Esophagus squamous epithelium (tissue), 5 donors: Measurements from ENCODE around the gene MYH14. TPM values are rescaled to one million over a fixed set of nuclear protein-coding genes. Genes with fewer than 3 reads are reported as not detected.

Experiments
- DNase-seq: peaks from one replicate; lab custom pipeline; 2025; lab: John Stamatoyannopoulos, UW
- H3K27ac ChIP-seq, 4 donors: fragments of 200-600 bp; sonication (generic); one replicate each; pipeline ENCODE4 v1.5.1; 2016 to 2019; ENCODE audit warnings: mild to moderate bottlenecking in 1 of 4
- H3K27me3 ChIP-seq, 4 donors: fragments of 200-600 bp; sonication (generic); 1 replicate in 3 of 4; 2 replicates in 1 of 4; pipeline versions ENCODE4 v1.5.1 to v1.6.0; 2017 to 2021; ENCODE audit warnings: antibody characterized with exemption in 1 of 4
- H3K36me3 ChIP-seq, 3 donors: fragments of 200-600 bp; sonication (generic); one replicate each; pipeline ENCODE4 v1.5.1; 2016 to 2019
- H3K4me1 ChIP-seq, 3 donors: fragments of 200-600 bp; sonication (generic); one replicate each; pipeline ENCODE4 v1.5.1; 2017 to 2019
- H3K4me3 ChIP-seq, 4 donors: fragments of 200-600 bp; sonication (generic); 1 replicate in 3 of 4; 2 replicates in 1 of 4; pipeline ENCODE4 v1.5.1; 2016 to 2019; ENCODE audit warnings: mild to moderate bottlenecking in 2 of 4, moderate library complexity in 1 of 4
- H3K9me3 ChIP-seq, 3 donors: fragments of 200-600 bp; sonication (generic); one replicate each; pipeline ENCODE4 v1.5.1; 2016 to 2019
- POLR2A ChIP-seq, 4 donors: fragments of 450-650 bp; IDR thresholded peaks; one replicate each; pipeline ENCODE4 v1.6.1; 2017; ENCODE audit warnings: antibody characterized with exemption in 4 of 4, mild to moderate bottlenecking in 4 of 4, moderate library complexity in 3 of 4
- WGBS, 2 donors: methylation state at CpG; one replicate each; pipeline ENCODE4 v1.1.5; 2018; 5-methylcytosine and 5-hydroxymethylcytosine counted together
- intact Hi-C: fragments of 100-400 bp; cut with DNase I; formaldehyde crosslinking; loops from one replicate; pipeline ENCODE4 v1.15.0; 2022
- total RNA-seq, 4 donors: library from RNA; depleted of rRNA; stranded (reverse); fragments of >200 nt; gene quantifications; one replicate each; pipeline ENCODE4 v1.1.0, GENCODE V29; 2016
- TF ChIP-seq, protein P1 (sequence below), 6 experiments: fragments of 450-650 bp in 4 of 6; fragments of 200-600 bp in 2 of 6; sonication (generic) in 2 of 6; IDR thresholded peaks; one replicate each; pipeline ENCODE4 v1.5.1; 2016 to 2019; ENCODE audit warnings: antibody characterized with exemption in 6 of 6, mild to moderate bottlenecking in 4 of 6, moderate library complexity in 4 of 6
- donor health status: DM: yes; HTN: yes; CAD: no.

MYH14 gene
- total RNA-seq, 4 donors from 2014 or later: 31.1 to 141 (median 39.0) TPM

DNA sequence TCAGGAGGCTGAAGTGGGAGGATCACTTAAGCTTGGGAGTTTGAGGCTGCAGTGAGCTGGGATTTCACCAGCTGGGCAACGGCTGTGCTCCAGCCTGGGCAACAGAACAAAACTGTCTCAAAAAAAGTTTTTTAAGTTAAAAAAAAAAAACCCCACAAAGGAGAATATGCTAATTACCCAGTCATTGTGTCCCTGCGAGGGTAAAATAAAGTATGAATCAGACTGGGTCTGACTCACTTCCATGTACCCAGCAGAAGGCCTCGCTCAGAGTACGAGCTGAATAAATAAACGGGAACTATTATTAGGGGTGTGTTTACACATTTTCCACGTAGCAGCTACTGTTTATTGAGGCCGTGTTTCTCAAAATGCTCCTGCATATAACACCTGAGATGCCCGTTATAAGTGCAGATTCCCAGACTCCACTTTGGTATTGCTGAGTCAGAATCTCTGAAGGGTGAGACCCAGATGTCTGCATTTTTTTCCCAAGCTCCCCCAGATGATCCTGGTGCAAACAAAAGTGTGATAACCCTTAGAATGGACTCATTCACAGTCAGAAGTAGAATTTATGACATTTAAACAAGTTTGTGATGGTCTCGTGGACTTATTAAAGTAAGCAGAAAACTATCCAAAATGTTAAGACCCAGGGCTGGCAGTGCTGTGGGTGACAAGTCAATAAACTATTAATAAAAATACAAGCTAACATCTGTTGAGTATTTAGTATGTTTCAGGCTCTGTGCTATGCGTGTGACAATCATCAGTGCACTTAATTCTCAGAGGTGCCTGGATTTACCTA, 97.6 kb downstream of the MYH14 start:
- Histone ChIP-seq H3K4me3 (no peak overlapping the region), H3K4me1 (peaks cover 0 to 7% (median 0%) of the 10 kb centered on the region in 3 donors), H3K27ac (no peak overlapping the region), H3K27me3 (no peaks in the 10 kb centered on the region), H3K36me3 (peaks cover 0 to 47% (median 0%) of the 10 kb centered on the region in 3 donors), H3K9me3 (no peaks in the 10 kb centered on the region)
- no peak for DNase-seq
- intact Hi-C loops: no loop called here
- WGBS, 2 donors: 20 to 21% methylated on average over 10 of the region's 10 CpGs
- TF ChIP-seq POLR2A (IDR thresholded peaks at IDR 0.05): no peak
- TF ChIP-seq, protein P1, sequence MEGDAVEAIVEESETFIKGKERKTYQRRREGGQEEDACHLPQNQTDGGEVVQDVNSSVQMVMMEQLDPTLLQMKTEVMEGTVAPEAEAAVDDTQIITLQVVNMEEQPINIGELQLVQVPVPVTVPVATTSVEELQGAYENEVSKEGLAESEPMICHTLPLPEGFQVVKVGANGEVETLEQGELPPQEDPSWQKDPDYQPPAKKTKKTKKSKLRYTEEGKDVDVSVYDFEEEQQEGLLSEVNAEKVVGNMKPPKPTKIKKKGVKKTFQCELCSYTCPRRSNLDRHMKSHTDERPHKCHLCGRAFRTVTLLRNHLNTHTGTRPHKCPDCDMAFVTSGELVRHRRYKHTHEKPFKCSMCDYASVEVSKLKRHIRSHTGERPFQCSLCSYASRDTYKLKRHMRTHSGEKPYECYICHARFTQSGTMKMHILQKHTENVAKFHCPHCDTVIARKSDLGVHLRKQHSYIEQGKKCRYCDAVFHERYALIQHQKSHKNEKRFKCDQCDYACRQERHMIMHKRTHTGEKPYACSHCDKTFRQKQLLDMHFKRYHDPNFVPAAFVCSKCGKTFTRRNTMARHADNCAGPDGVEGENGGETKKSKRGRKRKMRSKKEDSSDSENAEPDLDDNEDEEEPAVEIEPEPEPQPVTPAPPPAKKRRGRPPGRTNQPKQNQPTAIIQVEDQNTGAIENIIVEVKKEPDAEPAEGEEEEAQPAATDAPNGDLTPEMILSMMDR (IDR thresholded peaks at IDR 0.05): no peak

DNA sequence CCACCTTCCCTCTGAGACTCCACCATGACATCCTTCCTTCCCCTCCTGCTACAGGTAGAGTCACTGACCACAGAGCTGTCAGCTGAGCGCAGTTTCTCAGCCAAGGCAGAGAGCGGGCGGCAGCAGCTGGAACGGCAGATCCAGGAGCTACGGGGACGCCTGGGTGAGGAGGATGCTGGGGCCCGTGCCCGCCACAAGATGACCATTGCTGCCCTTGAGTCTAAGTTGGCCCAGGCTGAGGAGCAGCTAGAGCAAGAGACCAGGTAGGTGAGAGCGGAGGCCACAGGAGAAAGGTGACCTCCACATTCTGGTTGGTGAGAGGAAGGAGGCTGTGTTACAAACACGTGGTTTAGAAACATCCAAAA, 98.2 kb downstream of the MYH14 start:
- Histone ChIP-seq H3K36me3 (peaks cover 0 to 47% (median 0%) of the 10 kb centered on the region in 3 donors), H3K4me3 (no peak overlapping the region), H3K27me3 (no peaks in the 10 kb centered on the region), H3K4me1 (peaks cover 0 to 7% (median 0%) of the 10 kb centered on the region in 3 donors), H3K27ac (no peak overlapping the region), H3K9me3 (no peaks in the 10 kb centered on the region)
- no peak for TF ChIP-seq POLR2A (IDR thresholded peaks at IDR 0.05)
- TF ChIP-seq, protein P1 (IDR thresholded peaks at IDR 0.05): no peak
- WGBS, 2 donors: 67 to 91% methylated on average over 3 to 4 of the region's 10 CpGs
- no peak for DNase-seq
- intact Hi-C loops: no loop called here

DNA sequence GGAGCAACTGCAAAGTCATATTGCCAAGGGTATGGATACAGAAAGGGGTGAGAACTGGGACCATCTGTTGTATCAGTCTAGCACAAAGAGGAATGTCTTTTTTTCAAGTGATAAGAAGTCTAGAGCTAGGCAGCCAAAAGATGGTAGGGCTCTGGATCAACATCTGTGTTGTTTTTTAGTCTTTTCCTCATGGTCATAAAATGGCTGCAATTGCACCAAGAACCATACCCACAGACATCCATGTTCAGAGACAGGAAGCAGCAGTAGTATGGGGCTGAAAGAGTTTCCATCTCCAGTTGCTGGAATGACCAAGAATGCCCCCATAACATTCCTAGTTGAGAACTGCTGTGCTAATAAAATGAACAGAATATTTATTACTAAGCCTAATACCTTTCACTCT, 100.1 kb downstream of the MYH14 start:
- no peak overlapping the region for H3K4me3 ChIP-seq
- intact Hi-C loops: no loop called here

DNA sequence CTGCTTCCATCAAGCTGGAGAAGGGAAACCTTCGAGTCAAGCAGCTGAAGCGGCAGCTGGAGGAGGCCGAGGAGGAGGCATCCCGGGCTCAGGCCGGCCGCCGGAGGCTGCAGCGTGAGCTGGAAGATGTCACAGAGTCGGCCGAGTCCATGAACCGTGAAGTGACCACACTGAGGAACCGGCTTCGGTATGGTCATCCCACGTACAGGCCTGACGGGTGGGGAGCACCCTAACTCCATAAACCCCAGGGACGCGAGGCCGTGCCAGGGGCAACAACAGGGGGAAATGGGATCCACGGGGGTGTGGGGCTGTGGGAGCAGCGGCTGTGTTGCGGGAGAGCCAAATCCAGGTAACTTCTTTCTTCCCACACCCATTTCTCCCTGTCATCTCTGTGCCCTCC, 105.6 kb downstream of the MYH14 start:
- H3K27me3 ChIP-seq: peaks cover 8 to 61% (median 10%) of the 10 kb centered on the region in 4 donors
- peaks cover 0 to 14% (median 3%) of the 10 kb centered on the region in 3 donors for H3K4me1 ChIP-seq
- 82 to 90% methylated on average over 15 to 21 of the region's 21 CpGs for WGBS, 2 donors
- no peak for DNase-seq
- intact Hi-C loops: no loop called here
- no peak overlapping the region for H3K27ac ChIP-seq
- no peak overlapping the region for H3K4me3 ChIP-seq
- H3K9me3 ChIP-seq: no peaks in the 10 kb centered on the region
- H3K36me3 ChIP-seq: peaks cover 0 to 34% (median 0%) of the 10 kb centered on the region in 3 donors
- TF ChIP-seq, protein P1 (IDR thresholded peaks at IDR 0.05): no peak
- no peak for TF ChIP-seq POLR2A (IDR thresholded peaks at IDR 0.05)

More for the DNA sequence above, 100.1 kb downstream of the MYH14 start:
- DNase-seq: no peak
- no peak overlapping the region for H3K27ac ChIP-seq
- TF ChIP-seq POLR2A (IDR thresholded peaks at IDR 0.05): no peak
- H3K4me1 ChIP-seq: peaks cover 0 to 7% (median 0%) of the 10 kb centered on the region in 3 donors
- H3K9me3 ChIP-seq: no peaks in the 10 kb centered on the region
- peaks cover 0 to 8% (median 0%) of the 10 kb centered on the region in 4 donors for H3K27me3 ChIP-seq
- H3K36me3 ChIP-seq: peaks cover 0 to 50% (median 0%) of the 10 kb centered on the region in 3 donors

DNA sequence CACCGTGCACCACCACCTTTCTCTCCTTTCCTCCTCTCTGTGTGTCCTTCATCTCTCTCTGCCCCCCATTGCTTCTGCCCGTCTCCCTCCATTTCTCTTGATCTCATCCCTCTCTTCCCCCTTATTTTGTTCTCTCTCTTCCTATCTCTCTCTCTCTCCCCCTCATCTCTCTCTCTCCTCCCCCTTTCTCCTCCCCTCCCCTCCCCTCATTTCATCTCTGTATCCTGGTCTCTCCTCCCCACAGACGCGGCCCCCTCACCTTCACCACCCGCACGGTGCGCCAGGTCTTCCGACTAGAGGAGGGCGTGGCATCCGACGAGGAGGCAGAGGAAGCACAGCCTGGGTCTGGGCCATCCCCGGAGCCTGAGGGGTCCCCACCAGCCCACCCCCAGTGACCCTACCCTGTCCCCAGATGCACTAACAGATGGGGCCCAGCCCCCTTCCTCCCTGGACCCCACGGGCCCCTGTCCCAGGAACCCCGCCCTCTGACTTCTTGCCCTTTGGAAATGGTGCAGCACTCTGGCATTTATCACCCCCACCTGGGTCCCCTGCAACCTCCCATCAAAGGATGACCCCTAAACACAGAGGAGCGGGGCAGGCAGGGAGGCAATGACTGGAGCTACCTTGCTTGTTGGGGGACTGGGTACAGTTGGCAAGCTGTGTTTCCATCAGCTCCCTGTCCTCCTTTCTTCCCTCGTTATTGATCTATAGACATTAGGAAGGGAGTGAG, 106.1 kb downstream of the MYH14 start:
- no peak for DNase-seq
- Histone ChIP-seq H3K9me3 (no peaks in the 10 kb centered on the region), H3K27me3 (peaks cover 12 to 67% (median 14%) of the 10 kb centered on the region in 4 donors), H3K36me3 (peaks cover 0 to 28% (median 0%) of the 10 kb centered on the region in 3 donors), H3K4me3 (no peak overlapping the region), H3K27ac (no peak overlapping the region), H3K4me1 (peaks cover 0 to 19% (median 3%) of the 10 kb centered on the region in 3 donors)
- intact Hi-C loops: no loop called here
- WGBS, 2 donors: 40 to 49% methylated on average over 3 to 10 of the region's 16 CpGs
- no peak for TF ChIP-seq POLR2A (IDR thresholded peaks at IDR 0.05)
- TF ChIP-seq, protein P1 (IDR thresholded peaks at IDR 0.05): no peak
